ENCODE data around the gene GOLM1.

DNA sequence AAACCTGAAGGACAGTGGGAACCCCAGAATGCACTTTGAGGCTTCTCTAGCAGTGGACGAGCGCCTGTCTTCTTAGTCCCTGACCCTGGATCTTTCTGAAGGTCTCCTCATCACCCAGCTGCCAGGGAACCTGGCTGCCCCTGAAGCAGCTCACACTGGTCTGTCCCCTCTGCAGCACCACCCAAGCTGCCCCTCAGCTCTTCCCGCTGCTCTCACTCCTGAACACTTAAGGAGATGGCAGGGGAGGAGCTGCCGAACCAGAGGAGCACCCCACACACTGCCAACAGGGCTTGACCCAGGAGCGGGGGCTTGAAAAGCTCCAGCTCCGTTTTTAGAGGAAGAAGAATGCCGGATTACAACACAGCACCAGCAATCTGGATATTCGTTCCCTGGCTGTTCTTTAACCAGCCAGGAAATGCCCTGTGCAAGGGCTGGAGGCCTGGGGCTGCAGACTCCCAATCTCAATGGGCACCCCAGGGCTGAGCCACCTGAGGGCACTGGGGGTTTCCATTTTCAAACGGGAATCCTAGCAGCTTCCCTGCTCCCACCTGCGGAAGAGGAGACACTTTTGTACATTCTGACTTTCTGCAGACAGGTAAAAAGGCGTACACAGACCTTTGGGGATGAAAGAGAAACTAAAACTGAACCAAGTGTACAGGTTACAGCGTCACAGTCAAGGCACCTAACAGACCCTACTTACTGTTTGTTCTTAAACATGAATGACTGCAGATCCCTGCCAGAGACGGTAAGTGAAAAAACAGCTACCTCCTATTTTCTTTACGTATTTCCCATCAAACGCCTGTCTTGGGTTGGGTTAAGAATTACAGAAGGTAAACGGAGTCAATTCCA, 36.3 kb downstream of the GOLM1 start:
- TF ChIP-seq, protein P1, sequence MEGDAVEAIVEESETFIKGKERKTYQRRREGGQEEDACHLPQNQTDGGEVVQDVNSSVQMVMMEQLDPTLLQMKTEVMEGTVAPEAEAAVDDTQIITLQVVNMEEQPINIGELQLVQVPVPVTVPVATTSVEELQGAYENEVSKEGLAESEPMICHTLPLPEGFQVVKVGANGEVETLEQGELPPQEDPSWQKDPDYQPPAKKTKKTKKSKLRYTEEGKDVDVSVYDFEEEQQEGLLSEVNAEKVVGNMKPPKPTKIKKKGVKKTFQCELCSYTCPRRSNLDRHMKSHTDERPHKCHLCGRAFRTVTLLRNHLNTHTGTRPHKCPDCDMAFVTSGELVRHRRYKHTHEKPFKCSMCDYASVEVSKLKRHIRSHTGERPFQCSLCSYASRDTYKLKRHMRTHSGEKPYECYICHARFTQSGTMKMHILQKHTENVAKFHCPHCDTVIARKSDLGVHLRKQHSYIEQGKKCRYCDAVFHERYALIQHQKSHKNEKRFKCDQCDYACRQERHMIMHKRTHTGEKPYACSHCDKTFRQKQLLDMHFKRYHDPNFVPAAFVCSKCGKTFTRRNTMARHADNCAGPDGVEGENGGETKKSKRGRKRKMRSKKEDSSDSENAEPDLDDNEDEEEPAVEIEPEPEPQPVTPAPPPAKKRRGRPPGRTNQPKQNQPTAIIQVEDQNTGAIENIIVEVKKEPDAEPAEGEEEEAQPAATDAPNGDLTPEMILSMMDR (IDR thresholded peaks at IDR 0.05) = no peak
- no peak for TF ChIP-seq POLR2AphosphoS5 (IDR thresholded peaks at IDR 0.05)
- TF ChIP-seq POLR2A (IDR thresholded peaks at IDR 0.05) = no peak
